Endothelial cell of umbilical vein (primary cell): ENCODE measurements around the gene PTGR3. TPM values are rescaled to one million over a fixed set of nuclear protein-coding genes. Genes with fewer than 3 reads are reported as not detected.

Source experiments
- BruUV-seq: library from RNA; stranded (reverse); fragments of 400-500 nt; replicated peaks from 2 replicates; lab custom pipeline; 2021; lab: Mats Ljungman, UMichigan
- CTCF ChIA-PET: fragments of 300-600, 350-600 bp; sonication (Branson Sonifier 250); formaldehyde crosslinking; loops from one replicate; lab custom pipeline; 2021; ENCODE audit warnings: antibody characterized with exemption, inconsistent platforms; lab: Charles Lee
- POLR2A ChIA-PET: fragments of 300-600, 350-600 bp; sonication (Branson Sonifier 250); formaldehyde crosslinking; loops from one replicate; lab custom pipeline; 2021; ENCODE audit warnings: antibody characterized with exemption, inconsistent platforms; lab: Charles Lee
- DNase-seq: peaks from one replicate; pipeline ENCODE4 v3.0.0-alpha.2; 2011; ENCODE audit warnings: low read depth, low spot score
- FAIRE-seq: peaks from 2 replicates; lab custom pipeline; 2011; peaks lifted over from hg19 to GRCh38; lab: Jason Lieb, UNC
- H2AFZ ChIP-seq: 2 replicates; pipeline ENCODE4 v1.6.0; 2012; ENCODE audit warnings: low read depth, low read length, control low read depth, inconsistent platforms
- H3K27ac ChIP-seq: 2 replicates; pipeline ENCODE4 v1.5.1; 2011; ENCODE audit warnings: low read depth, mild to moderate bottlenecking, control low read depth, low read length, moderate library complexity; ENCODE audit not compliant: insufficient read depth
- H3K27me3 ChIP-seq, 2 experiments: 2 replicates each; pipeline versions ENCODE4 v1.6.0 to v1.6.1; 2011; ENCODE audit warnings: low read length in 2 of 2, mixed read lengths in 1 of 2; ENCODE audit not compliant: control insufficient read depth in 2 of 2, insufficient read depth in 2 of 2
- H3K36me3 ChIP-seq, 2 experiments: 2 replicates in 1 of 2; 3 replicates in 1 of 2; pipeline ENCODE4 v1.5.1; 2011; ENCODE audit warnings: low read length in 2 of 2, mild to moderate bottlenecking in 1 of 2, moderate library complexity in 1 of 2; ENCODE audit not compliant: control insufficient read depth in 2 of 2, insufficient read depth in 2 of 2; ENCODE audit errors: extremely low read depth in 1 of 2
- H3K4me1 ChIP-seq: 3 replicates; pipeline ENCODE4 v1.5.1; 2011; ENCODE audit warnings: mild to moderate bottlenecking, low read length; ENCODE audit not compliant: control insufficient read depth, insufficient read depth; ENCODE audit errors: extremely low read depth
- H3K4me2 ChIP-seq: 2 replicates; pipeline ENCODE4 v1.6.1; 2011; ENCODE audit warnings: low read length, control low read depth, mixed read lengths; ENCODE audit not compliant: insufficient read depth
- H3K4me3 ChIP-seq, 3 experiments: fragments of 200-600 bp in 1 of 3; sonication (generic), shearing (Covaris generic) in 1 of 3; replicated peaks in 1 of 3; 2 replicates each; pipeline ENCODE4 v1.5.1; 2011 to 2016; ENCODE audit warnings: control low read depth in 3 of 3, low read length in 3 of 3, mild to moderate bottlenecking in 2 of 3, inconsistent platforms in 1 of 3, low read depth in 1 of 3, moderate library complexity in 1 of 3; ENCODE audit not compliant: insufficient read depth in 1 of 3
- H3K79me2 ChIP-seq: 2 replicates; pipeline ENCODE4 v1.6.0; 2012; ENCODE audit warnings: low read length, inconsistent platforms; ENCODE audit not compliant: control insufficient read depth, insufficient read depth
- H3K9ac ChIP-seq: replicated peaks from 2 replicates; pipeline ENCODE3; 2011; ENCODE audit warnings: low read length, control low read depth; ENCODE audit not compliant: insufficient read depth; ENCODE audit errors: extremely low read depth
- H3K9me1 ChIP-seq: replicated peaks from 3 replicates; pipeline ENCODE4 v1.6.0; 2011; ENCODE audit warnings: mild to moderate bottlenecking, low read length; ENCODE audit not compliant: control insufficient read depth, insufficient read depth; ENCODE audit errors: extremely low read depth
- H3K9me3 ChIP-seq: replicated peaks from 2 replicates; pipeline ENCODE4 v1.5.1; 2012; ENCODE audit warnings: low read length, inconsistent platforms; ENCODE audit not compliant: control insufficient read depth, insufficient read depth
- H4K20me1 ChIP-seq: replicated peaks from 2 replicates; pipeline ENCODE3; 2011; ENCODE audit warnings: mild to moderate bottlenecking, low read length; ENCODE audit not compliant: control insufficient read depth, insufficient read depth; ENCODE audit errors: extremely low read depth
- CTCF ChIP-seq, 2 donors: IDR thresholded peaks; 1 replicate in 1 of 2; 2 replicates in 1 of 2; pipeline ENCODE4 v1.5.1; 2011; ENCODE audit warnings: low read length in 2 of 2, mild to moderate bottlenecking in 2 of 2, moderate library complexity in 2 of 2, control low read depth in 1 of 2, inconsistent platforms in 1 of 2, low read depth in 1 of 2; ENCODE audit not compliant: insufficient read depth in 1 of 2; ENCODE audit errors: extremely low read depth in 1 of 2
- EZH2 ChIP-seq: IDR thresholded peaks from 2 replicates; pipeline ENCODE4 v1.6.1; 2012; ENCODE audit warnings: borderline replicate concordance, low read depth, mild to moderate bottlenecking, moderate library complexity, low read length, inconsistent platforms; ENCODE audit not compliant: severe bottlenecking
- FOS ChIP-seq: IDR thresholded peaks from 2 replicates; pipeline ENCODE4 v1.6.1; 2011; ENCODE audit warnings: mild to moderate bottlenecking, low read length, moderate library complexity, borderline replicate concordance; ENCODE audit not compliant: insufficient read depth
- GATA2 ChIP-seq: IDR thresholded peaks from 2 replicates; pipeline ENCODE4 v1.7.0; 2011; ENCODE audit warnings: low read depth, mild to moderate bottlenecking, moderate library complexity, mixed read lengths, low read length; ENCODE audit not compliant: insufficient read length, insufficient read depth
- JUN ChIP-seq: IDR thresholded peaks from 2 replicates; pipeline ENCODE4 v1.6.1; 2011; ENCODE audit warnings: borderline replicate concordance, low read depth; ENCODE audit not compliant: insufficient read length, insufficient read depth
- MYC ChIP-seq: IDR thresholded peaks from one replicate; pipeline ENCODE4 v1.6.1; 2011; ENCODE audit warnings: mild to moderate bottlenecking, low read depth, low read length
- POLR2A ChIP-seq: IDR thresholded peaks from 2 replicates; pipeline ENCODE4 v1.6.1; 2012; ENCODE audit warnings: low read depth, mild to moderate bottlenecking, control low read depth, low read length
- POLR2AphosphoS5 ChIP-seq: IDR thresholded peaks from 2 replicates; pipeline ENCODE4 v1.6.1; 2012; ENCODE audit warnings: low read depth, mild to moderate bottlenecking, control low read depth, low read length, moderate library complexity; ENCODE audit not compliant: insufficient read depth
- dilution Hi-C: fragments of 300-500 bp; cut with MboI; formaldehyde crosslinking; loops from one replicate; pipeline ENCODE4 v1.15.0; 2019; ENCODE audit warnings: low sequenced_read_pairs; ENCODE audit not compliant: extremely low pct_ligation_motif_present
- intact Hi-C: fragments of 100-400 bp; cut with micrococcal nuclease; formaldehyde crosslinking; loops from one replicate; pipeline ENCODE4 v1.10.0; 2022
- polyA plus RNA-seq, 4 experiments: library from polyadenylated mRNA; depleted of rRNA in 3 of 4; stranded (reverse) in 3 of 4; unstranded in 1 of 4; fragments of >200 nt; gene quantifications; 2 replicates each; pipeline versions ENCODE4 v1.2.1 to v1.2.3, GENCODE V29; 2011 to 2012; ENCODE audit warnings: missing spikeins in 1 of 4
- total RNA-seq: library from RNA; stranded (reverse); gene quantifications from 2 replicates; pipeline ENCODE4 v1.2.3, GENCODE V29; 2021
- TF ChIP-seq, protein P1 (sequence below): IDR thresholded peaks from 2 replicates; pipeline ENCODE4 v1.6.1; 2011; ENCODE audit not compliant: insufficient read depth, insufficient read length

The PTGR3 gene
- total and polyA plus RNA-seq, 2 donors (not counting 3 experiments of a cell fraction or from before 2014, with no cell fraction given) = 13.9 to 21.9 TPM

- no TSS peak for BruUV-seq
- H2AFZ ChIP-seq = no peak overlapping the region
- H3K4me2 ChIP-seq = no peak overlapping the region
- dilution Hi-C loops (no loop called here), intact Hi-C loops (loop anchor here (10.0 kb wide), 2 partner anchors 365 to 705 kb away; partner anchors contain the start of gene CNDP2)
- H3K4me1 ChIP-seq = peaks cover 31% of the 10 kb centered on the region
- H3K27ac ChIP-seq = no peak overlapping the region
- CTCF ChIA-PET = interaction anchor here (0.7 to 1.0 kb wide), 2 partner anchors 10 to 30 kb away, joined by 3 read pairs; partner anchors contain the start of gene TSHZ1
- H3K9me3 ChIP-seq = no peaks in the 10 kb centered on the region
- DNase-seq (no peak), FAIRE-seq (no peak)
- H3K27me3 ChIP-seq = no peaks in the 10 kb centered on the region
- H3K9ac ChIP-seq = no peak overlapping the region
- POLR2A ChIA-PET = no interaction called here
- H3K4me3 ChIP-seq = no peak overlapping the region
- H3K9me1 ChIP-seq = no peaks in the 10 kb centered on the region
- H3K79me2 ChIP-seq = peaks cover 33% of the 10 kb centered on the region
- peaks cover 0 to 7% of the 10 kb centered on the region in 2 experiments for H3K36me3 ChIP-seq
- no peaks in the 10 kb centered on the region for H4K20me1 ChIP-seq
- TF ChIP-seq CTCF (IDR thresholded peaks at IDR 0.05; ENCODE audit: extremely low read depth in 1 of 2, insufficient read depth in 1 of 2, low read depth in 1 of 2, low read length in 2 of 2) = no peak
- TF ChIP-seq, protein P1, sequence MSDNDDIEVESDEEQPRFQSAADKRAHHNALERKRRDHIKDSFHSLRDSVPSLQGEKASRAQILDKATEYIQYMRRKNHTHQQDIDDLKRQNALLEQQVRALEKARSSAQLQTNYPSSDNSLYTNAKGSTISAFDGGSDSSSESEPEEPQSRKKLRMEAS = no peak
- TF ChIP-seq EZH2 = no peak
- TF ChIP-seq POLR2AphosphoS5 = no peak
- no peak for TF ChIP-seq POLR2A
- TF ChIP-seq FOS = no peak
- no peak for TF ChIP-seq MYC
- no peak for TF ChIP-seq JUN
- TF ChIP-seq GATA2 = no peak
These were observed 8.9 kb downstream of the PTGR3 start for GRCh38 chr18:75200071-75200470.
